ENCODE data around the gene MUC15. TPM values are rescaled to one million over a fixed set of nuclear protein-coding genes. Genes with fewer than 3 reads are reported as not detected.

The MUC15 gene, protein sequence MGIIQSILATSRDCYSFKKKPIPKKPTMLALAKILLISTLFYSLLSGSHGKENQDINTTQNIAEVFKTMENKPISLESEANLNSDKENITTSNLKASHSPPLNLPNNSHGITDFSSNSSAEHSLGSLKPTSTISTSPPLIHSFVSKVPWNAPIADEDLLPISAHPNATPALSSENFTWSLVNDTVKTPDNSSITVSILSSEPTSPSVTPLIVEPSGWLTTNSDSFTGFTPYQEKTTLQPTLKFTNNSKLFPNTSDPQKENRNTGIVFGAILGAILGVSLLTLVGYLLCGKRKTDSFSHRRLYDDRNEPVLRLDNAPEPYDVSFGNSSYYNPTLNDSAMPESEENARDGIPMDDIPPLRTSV
- total RNA-seq = under 1 TPM in 1 of 4 donors, not detected in 3; 0.28 TPM

DNA sequence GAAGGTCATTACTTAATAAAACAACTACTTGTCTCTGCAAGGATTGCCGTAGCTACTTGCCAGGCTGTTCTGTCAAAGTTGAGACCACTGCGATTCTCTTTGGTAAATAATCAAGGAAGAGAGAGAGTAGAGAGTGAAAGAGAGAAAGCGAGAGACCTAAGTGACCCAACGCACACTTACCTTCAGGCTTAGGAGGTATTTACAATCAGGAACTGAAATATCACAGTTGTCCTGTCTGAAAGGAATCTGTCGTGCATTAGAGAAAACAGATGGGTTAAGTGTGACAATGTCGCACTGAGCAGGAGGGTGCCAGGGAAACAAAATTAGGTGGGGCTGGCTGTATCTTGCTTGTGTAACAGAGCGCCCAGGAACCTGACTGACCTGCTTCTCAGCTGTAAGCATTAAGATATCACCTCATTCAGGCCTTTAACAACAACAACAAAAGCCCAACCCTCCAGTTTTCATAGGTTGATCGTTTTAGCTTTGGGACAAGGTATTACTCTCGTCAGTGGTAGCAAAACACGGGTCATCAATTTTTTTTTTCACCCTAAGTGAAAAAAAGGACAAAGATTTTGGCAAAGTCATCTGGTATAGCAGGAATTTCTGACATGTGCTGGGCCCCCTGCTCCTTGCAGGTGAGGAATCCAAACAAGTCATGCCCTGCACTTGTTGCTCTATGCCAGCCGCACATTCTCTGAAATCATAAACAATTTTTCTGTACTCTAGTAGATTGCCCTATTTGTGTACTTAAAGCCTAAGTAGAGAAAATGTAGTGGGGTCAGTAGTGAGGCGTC lies at the start of gene MUC15:
Gene MUC15 (minus strand): TSS at position 403 of the 794 bp plus-strand sequence. CDS start 5,169 bp downstream, outside the sequence.
- H3K4me3 ChIP-seq = no peak within 1 kb of the TSS

DNA sequence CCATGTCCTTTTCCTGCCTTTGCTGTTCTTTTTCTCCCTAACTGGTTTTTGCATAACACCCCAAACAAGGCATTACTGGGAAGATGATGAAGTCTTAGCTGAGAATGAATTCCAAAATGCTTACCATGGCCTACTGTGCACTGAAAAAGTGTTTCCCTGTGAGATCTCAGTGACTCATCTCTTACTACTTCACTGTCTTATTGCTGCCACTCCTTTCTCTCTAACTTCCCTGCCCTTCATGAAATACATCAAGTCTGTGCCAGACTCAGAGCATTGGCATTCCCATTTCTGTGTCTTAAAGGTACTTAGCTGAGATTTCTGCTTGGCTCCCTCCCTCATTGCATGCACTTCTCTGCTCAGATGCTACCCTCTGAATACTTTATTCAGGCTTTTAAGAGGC lies 49.1 kb upstream of the MUC15 start:
- no peaks in the 10 kb centered on the region for H3K36me3 ChIP-seq
- no peak overlapping the region for H3K27ac ChIP-seq
- no peak for TF ChIP-seq POLR2A (IDR thresholded peaks at IDR 0.05)
- TF ChIP-seq, protein P1, sequence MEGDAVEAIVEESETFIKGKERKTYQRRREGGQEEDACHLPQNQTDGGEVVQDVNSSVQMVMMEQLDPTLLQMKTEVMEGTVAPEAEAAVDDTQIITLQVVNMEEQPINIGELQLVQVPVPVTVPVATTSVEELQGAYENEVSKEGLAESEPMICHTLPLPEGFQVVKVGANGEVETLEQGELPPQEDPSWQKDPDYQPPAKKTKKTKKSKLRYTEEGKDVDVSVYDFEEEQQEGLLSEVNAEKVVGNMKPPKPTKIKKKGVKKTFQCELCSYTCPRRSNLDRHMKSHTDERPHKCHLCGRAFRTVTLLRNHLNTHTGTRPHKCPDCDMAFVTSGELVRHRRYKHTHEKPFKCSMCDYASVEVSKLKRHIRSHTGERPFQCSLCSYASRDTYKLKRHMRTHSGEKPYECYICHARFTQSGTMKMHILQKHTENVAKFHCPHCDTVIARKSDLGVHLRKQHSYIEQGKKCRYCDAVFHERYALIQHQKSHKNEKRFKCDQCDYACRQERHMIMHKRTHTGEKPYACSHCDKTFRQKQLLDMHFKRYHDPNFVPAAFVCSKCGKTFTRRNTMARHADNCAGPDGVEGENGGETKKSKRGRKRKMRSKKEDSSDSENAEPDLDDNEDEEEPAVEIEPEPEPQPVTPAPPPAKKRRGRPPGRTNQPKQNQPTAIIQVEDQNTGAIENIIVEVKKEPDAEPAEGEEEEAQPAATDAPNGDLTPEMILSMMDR (IDR thresholded peaks at IDR 0.05) = no peak
- no peaks in the 10 kb centered on the region for H3K4me1 ChIP-seq
- no peaks in the 10 kb centered on the region for H3K9me3 ChIP-seq
- H3K27me3 ChIP-seq = no peaks in the 10 kb centered on the region
- intact Hi-C loops (cut with DNase I; ENCODE audit: low total_unique reads) = no loop called here
- no peak overlapping the region for H3K4me3 ChIP-seq
- no peak for DNase-seq

More for the DNA sequence above, at the start of gene MUC15:
- intact Hi-C loops (cut with DNase I; ENCODE audit: low total_unique reads) = no loop called here
- Histone ChIP-seq H3K27me3 (no peaks in the 10 kb centered on the region), H3K4me1 (no peaks in the 10 kb centered on the region), H3K36me3 (peaks cover 0 to 3% of the 10 kb centered on the region in 2 donors), H3K9me3 (no peaks in the 10 kb centered on the region), H3K27ac (no peak within 1 kb of the TSS)
- no peak for DNase-seq
- TF ChIP-seq, protein P1 (IDR thresholded peaks at IDR 0.05) = no peak

GRCh38 chr11:26620282-26621045 lies 48.4 kb upstream of the MUC15 start:
- Histone ChIP-seq H3K27ac (no peak overlapping the region), H3K9me3 (no peaks in the 10 kb centered on the region), H3K27me3 (no peaks in the 10 kb centered on the region), H3K36me3 (no peaks in the 10 kb centered on the region), H3K4me1 (no peaks in the 10 kb centered on the region), H3K4me3 (no peak overlapping the region)
- no peak for TF ChIP-seq POLR2A (IDR thresholded peaks at IDR 0.05)
- TF ChIP-seq, protein P1 (IDR thresholded peaks at IDR 0.05) = no peak
- intact Hi-C loops (cut with DNase I; ENCODE audit: low total_unique reads) = no loop called here
- no peak for DNase-seq

- TF ChIP-seq, protein P1 (IDR thresholded peaks at IDR 0.05) = no peak
- no peak for TF ChIP-seq POLR2A (IDR thresholded peaks at IDR 0.05)
- intact Hi-C loops (cut with DNase I; ENCODE audit: low total_unique reads) = no loop called here
- no peak for DNase-seq
- Histone ChIP-seq H3K4me1 (no peaks in the 10 kb centered on the region), H3K27me3 (no peaks in the 10 kb centered on the region), H3K27ac (no peak overlapping the region), H3K9me3 (no peaks in the 10 kb centered on the region), H3K4me3 (no peak overlapping the region), H3K36me3 (no peaks in the 10 kb centered on the region)
These were observed 46.4 kb upstream of the MUC15 start for GRCh38 chr11:26618441-26618840.
